NCI-H748 (cell line): ENCODE data around the gene SULT1A3.
"Not testable (repeated sequence)": the region's sequence is repeated elsewhere in the genome, so short reads cannot be mapped to it uniquely, and the experiment has no call there.

ENCODE experiments used
- DNase-seq: peaks from one replicate; lab custom pipeline; 2025; ENCODE audit not compliant: unreplicated experiment; lab: John Stamatoyannopoulos, UW

The SULT1A3 gene

GRCh38 chr16:30186782-30187555 is 12.1 kb upstream of the SULT1A3 start:
- no peak for DNase-seq

DNA sequence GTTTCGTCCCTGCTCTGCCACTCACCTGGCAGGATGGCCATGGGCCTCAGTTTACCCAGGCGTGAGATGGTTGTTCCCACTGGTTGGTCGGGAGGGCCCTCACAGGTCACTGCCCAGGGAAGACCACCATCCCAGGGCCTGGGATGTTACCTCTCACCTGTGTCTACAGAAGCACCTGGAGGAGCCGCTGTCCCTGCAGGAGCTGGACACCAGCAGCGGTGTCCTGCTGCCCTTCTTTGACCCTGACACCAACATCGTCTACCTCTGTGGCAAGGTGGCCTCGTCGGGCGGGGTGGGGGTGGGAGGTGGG is 11.5 kb upstream of the SULT1A3 start:
- DNase-seq = no peak

GRCh38 chr16:30187971-30188561 is 11.0 kb upstream of the SULT1A3 start:
- DNase-seq = no peak

- not testable (repeated sequence) for DNase-seq
Observed at GRCh38 chr16:30191158-30191557, 7.9 kb upstream of the SULT1A3 start.

- not testable (repeated sequence) for DNase-seq
Observed at GRCh38 chr16:30193098-30193497, 6.0 kb upstream of the SULT1A3 start.

DNA sequence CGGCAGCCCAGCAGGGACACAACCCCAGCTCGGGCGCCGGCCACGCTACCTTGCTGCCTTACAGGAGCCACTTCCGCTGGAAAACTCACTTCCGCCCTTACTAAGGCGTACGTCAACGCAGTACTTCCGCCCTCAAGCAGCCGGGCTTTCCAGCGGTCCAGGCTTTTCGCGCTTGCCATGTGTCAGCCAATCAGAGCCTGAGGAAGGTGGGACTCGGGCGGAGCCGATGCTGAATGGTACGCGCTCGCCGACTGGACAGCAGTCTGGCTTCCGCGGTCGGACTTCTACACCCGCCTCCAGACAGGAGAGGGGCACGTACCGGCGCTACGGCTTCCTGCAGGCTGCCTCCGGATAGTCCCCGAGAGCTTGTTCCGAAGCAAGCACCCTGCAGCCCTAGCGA is 5.4 kb upstream of the SULT1A3 start, which contains the start of the genes BOLA2B and SLX1A:
BOLA2B (minus strand) TSS at position 52 of the 400 bp plus-strand sequence. CDS start 71 bp downstream, outside the sequence.
SLX1A (plus strand) TSS at position 261 of the 400 bp plus-strand sequence. CDS start 210 bp downstream, outside the sequence.
- DNase-seq = not testable (repeated sequence)

GRCh38 chr16:30194172-30194925 is 4.7 kb upstream of the SULT1A3 start:
- DNase-seq = not testable (repeated sequence)

DNA sequence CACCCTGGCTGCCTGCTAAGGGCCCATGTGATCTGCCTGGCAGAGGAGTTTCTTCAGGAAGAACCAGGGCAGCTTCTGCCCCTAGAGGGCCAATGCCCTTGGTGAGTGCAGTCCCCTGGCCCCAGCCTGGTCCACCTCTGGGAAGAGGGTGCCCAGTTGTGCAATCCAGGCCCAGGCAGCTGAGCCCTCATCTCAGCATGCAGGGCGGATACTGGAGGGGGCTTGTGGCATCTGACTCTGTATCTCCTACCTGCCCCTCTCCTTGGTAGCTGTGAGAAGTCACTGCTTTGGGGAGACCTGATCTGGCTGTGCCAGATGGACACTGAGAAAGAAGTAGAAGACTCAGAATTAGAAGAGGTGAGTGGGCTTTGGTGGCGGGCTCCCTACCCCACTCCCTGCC is 2.1 kb upstream of the SULT1A3 start:
- DNase-seq = not testable (repeated sequence)

GRCh38 chr16:30199608-30200343 is 721 bp downstream of the SULT1A3 start:
- not testable (repeated sequence) for DNase-seq

GRCh38 chr16:30205541-30206236 is 6.6 kb downstream of the SULT1A3 start:
- not testable (repeated sequence) for DNase-seq

GRCh38 chr16:30206252-30206651 is 7.2 kb downstream of the SULT1A3 start:
- not testable (repeated sequence) for DNase-seq

DNA sequence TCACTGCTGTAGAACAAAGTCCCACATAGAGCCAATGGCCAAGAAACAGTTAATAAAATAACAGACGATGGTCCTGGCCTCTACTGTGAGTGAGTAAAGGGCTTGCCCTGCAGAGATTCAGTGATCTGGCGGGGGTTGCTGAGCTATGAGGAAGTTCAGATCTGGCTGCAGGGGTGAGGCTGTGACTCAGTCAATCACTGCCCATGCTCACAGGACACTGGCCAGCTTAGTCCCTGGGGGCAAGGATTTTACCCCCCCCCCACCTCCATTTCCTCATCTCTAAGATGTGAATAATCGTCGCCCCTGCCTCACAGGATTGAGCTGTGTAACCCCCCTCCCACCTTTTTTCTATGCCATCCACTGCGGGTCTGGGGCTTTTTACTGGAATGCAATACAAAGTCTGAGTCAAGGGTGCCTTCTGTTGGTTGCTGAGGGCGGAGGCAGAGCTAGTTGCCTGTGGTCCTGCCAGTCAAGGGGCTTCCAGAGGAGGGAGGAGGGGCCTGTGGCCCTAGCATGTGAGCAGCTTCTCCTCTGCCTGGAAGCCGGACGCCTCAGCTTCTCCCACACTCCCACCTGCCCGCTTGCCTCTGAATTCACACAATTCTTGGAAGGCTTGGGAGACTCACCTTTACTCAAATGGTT is 8.1 kb downstream of the SULT1A3 start:
- not testable (repeated sequence) for DNase-seq

DNA sequence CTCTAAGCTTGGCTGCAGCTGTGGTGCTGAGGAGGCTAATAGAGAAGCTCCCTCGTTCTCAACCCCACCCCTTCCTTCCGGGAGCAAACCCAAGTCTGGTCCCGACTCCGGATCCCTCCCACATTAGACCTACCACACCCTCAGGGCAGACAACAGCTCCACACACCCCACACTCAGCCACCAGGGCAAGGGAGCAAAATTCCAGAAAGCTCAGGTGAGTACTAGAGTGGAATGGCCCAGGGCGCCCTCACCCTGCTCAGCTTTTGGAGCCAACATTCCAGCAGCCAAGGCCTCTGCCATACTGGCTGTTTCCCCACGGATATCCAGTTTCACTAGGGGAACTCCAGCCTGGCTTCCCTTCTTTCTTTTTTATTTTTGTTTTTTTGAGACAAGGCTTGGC is 10.0 kb downstream of the SULT1A3 start:
- not testable (repeated sequence) for DNase-seq

DNA sequence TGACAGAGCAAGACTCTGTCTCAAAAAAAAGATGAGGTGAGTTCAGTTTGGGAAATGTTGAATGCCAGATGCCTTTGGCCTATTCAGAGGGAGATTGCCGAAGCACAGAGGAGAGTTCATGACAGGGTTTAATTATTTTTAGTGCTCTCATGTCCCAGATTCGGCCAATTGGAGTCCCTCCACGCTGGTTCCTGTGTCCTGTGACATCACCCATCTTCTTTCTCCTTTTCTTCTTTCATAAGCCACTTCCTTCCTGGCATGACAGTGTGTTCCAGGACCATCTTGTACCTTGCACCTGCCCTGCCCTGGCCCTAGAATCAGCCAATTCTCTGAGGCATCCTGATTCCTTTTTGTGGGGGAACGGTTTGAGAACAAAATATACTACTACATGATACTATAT is 12.4 kb downstream of the SULT1A3 start:
- not testable (repeated sequence) for DNase-seq

- not testable (repeated sequence) for DNase-seq
Observed at GRCh38 chr16:30217082-30217481, 18.0 kb downstream of the SULT1A3 start.

DNA sequence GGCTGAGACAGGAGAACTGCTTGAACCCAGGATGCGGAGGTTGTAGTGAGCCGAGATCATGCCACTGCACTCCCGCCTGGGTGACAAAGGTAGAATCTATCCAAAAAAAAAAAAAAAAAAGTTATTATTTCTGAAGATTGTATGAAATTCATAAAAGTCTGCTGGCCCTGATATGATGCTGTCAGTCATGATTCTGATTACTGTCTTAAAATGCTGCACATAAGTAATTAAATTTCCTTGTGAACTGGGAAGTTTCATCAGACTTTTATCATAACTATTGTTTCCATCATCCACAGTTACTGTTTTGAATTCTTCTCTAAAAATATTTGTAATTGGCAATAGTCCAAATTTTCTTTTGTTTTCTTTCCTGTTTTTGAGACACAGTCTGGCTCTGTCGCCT is 49.3 kb downstream of the SULT1A3 start, which contains the start of gene NPIPB13:
NPIPB13 (minus strand) TSS at position 101 of the 400 bp plus-strand sequence. CDS start 2,906 bp downstream, outside the sequence.
- not testable (repeated sequence) for DNase-seq
